K562 treated with DMSO at 1 percent for 4 hours (cell line): ENCODE data around the gene MORN4. TPM values are rescaled to one million over a fixed set of nuclear protein-coding genes. Genes with fewer than 3 reads are reported as not detected.

Experiments
- total RNA-seq: library from RNA; unstranded; fragments of 300-600 nt; gene quantifications from 2 replicates; pipeline ENCODE4 v1.2.3, GENCODE V29; 2022; ENCODE audit not compliant: insufficient read depth

The MORN4 gene
- 11.3 and 24.5 TPM in 2 replicates for total RNA-seq

DNA sequence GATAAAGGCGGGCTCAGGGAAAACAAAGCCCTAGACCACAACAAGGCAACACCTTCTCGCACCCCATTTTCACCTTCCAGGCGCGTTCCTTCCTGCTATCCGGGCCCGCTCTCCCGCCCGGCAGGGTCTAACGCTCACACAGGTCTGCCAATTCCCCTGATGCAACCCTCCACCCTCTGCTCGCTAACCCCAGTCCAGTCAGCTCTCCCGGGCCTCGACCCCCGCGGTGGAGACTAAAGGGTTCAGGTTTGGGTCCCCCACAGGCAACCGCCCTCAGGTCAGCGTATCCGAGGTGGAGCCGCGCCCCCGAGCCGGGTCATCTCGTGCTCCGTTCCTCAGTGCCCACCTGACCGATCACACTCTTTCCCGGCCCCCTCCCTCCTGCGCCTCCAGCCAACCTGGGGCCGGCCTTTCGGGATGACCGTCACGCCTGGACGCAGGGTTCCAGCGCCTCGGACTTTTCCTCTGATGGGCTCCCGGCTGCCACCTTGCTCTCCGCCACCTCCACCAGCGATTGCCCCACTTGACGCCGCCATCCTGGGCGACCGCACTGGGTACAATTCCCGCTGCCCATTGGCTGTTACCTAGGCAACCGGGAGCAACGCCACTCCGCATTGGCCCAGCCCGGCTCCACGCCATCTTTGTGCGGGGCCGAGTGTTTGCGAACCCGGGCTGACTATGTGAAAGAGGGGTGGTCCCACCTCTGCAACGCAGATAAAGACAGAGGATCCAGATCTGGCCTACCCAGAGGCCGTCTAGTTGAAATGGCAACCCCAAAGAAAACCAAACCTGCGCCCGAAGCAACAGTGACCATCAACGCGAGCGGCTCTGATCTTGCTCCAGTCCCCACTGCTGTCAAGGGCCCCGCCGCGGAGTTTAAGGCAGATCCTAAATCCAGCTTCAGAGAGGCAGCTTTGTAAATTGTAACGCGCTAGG is at the start of gene MORN4:
Gene MORN4 (minus strand): TSS at position 552 of the 936 bp plus-strand sequence. CDS start 13,847 bp downstream, outside the sequence.

DNA sequence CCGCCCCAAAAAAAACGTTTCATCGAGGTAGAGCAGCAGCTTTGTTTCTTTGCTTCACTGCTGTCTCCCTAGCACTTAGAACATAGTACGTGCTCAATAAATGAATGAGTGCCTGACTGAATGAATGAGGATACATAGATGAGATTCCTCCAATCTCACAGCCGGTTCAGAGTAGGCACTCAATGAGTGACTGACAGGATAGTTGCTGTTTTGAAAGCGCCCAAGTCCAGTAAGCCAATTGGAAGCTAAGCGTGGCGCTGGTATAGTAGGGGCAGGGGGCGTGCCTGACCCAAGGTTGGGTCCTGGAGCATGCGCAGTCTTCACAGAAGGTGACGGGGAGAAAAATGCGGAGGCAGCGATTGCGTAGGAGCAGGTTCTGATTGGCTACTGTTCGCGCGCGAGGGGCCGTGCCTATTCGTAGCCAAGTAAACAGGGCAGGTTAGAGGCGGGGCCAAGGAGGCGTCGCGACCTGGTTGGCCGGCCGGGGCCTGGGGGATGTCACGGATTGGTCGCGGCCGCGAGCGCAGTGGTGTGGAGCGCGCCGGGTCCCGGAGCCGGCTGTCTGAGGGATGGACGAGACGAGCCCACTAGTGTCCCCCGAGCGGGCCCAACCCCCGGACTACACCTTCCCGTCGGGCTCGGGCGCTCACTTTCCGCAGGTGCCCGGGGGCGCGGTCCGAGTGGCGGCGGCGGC is 7.0 kb upstream of the MORN4 start, which contains the start of gene PI4K2A:
Gene PI4K2A (plus strand): TSS at position 498 of the 694 bp plus-strand sequence. CDS start 72 bp downstream, at position 570.

DNA sequence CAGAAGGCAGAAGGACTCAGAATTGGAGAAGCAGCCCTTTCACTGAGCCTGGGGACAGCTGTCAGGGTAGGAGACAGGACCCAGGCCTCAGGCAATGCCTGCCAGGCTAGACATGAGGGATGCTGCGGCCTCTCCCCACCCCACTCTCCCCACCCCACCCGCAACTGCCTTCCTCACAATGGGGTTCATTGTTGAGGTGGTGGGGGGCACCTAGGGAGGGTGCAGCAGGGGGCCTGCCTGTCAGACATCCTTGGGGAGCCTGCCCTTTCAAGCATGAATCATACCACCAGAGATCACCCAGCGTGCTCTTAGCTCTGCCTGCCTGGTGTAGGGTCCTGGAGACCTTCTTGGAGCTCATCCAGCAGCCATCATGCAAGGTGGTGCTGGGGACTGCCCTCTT is 43.8 kb downstream of the MORN4 start, which contains the start of gene C10orf62:
Gene C10orf62 (plus strand): TSS at position 243 of the 400 bp plus-strand sequence. CDS start 177 bp downstream, outside the sequence.

DNA sequence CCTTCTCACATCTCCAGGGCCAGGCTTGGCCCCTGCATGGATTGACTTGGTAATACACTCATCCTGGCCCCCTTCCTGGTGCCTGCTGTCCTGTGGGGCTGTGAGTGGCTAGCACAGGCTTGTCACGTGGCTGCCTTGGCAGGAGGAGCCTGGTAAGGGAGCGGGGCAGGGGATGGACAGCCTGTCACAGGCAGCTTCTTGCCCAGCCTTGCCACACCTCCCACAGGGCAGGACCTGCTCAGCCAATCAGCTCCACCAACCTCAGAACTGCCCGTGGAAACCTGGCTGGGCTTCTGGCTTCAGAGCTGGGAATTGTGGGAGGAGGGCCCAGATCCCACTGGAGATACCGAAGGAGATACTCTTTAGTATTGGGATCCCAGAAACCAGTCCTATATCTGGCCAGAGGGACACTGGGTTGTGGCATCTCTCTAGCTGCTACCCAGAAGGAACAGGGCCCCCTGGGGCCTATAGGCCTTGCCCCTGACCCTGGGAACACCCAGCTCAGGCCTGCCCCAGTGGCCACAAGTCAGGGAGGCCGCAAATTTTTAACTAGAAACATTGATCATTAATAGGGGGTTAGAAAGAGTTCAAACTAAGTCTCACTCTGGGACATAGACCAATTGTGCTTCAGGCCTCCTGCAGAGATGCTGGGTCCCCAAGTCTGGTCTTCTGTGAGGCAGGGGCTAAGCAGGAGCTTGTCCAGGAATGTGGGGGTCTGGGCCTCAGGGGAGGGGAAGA is 49.1 kb downstream of the MORN4 start, which contains the start of gene HOGA1:
Gene HOGA1 (plus strand): TSS at position 330 of the 738 bp plus-strand sequence. CDS start 315 bp downstream, at position 645.

DNA sequence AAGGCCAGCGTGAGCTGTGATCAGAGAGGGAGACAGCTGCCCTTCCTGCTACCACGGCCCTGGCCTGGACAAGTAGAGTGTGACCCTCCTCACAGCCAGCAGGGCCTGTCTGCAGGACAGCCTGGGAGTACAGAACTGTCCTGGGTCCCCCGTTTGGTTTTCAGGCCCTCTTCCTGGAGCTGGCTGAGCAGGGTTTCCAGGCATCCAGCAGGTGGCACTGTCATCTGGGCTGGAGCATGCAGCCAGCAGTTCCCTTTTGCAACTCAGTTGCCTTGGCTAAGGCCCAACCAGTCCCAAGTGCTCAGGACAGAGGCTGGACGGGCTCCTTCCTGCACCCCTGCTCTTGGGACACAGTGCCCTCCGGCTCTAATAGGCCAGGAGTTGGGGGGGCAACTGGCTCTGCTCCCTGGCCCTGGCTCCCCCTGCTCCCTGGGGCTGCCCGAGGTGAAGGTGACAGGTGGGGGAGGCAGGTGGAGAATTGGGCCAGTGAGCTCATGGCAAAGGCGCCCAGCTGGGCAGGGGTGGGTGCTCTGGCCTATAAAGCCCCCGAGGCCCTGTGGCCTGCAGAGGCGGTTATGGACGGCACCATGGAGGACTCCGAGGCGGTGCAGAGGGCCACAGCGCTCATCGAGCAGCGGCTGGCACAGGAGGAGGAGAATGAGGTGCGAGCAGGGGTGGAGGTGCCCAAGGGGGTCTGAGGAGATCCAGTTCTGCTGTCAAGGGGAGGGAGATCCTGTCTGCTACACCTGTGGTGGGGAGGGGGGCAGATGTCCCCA is 60.9 kb downstream of the MORN4 start, which contains the start of gene ANKRD2:
Gene ANKRD2 (plus strand): TSS at position 566 of the 776 bp plus-strand sequence. CDS start 10 bp downstream, at position 576.

Other genes starting within 250 kb of the MORN4 start
- gene RRP12, start 232.2 kb downstream of the MORN4 start, total RNA-seq: 10.5 and 11.0 TPM in 2 replicates
- gene PGAM1, start 207.3 kb downstream of the MORN4 start, total RNA-seq: 181 and 216 TPM in 2 replicates
- gene EXOSC1, start 187.5 kb downstream of the MORN4 start, total RNA-seq: 65.0 and 67.0 TPM in 2 replicates
- gene ZDHHC16, start 187.3 kb downstream of the MORN4 start, total RNA-seq: 23.0 and 23.7 TPM in 2 replicates
- gene MMS19, start 135.1 kb downstream of the MORN4 start, total RNA-seq: 37.2 and 45.8 TPM in 2 replicates
- gene UBTD1, start 134.6 kb downstream of the MORN4 start, total RNA-seq: 5.7 and 7.7 TPM in 2 replicates
- gene ANKRD2, start 60.7 kb downstream of the MORN4 start, total RNA-seq: not detected in 2 replicates
- gene HOGA1, start 49.1 kb downstream of the MORN4 start, total RNA-seq: not detected in 2 replicates
- gene C10orf62, start 43.8 kb downstream of the MORN4 start, total RNA-seq: not detected in 2 replicates
- 17.8 and 24.2 TPM in 2 replicates for gene PI4K2A, start 7.2 kb upstream of the MORN4 start, total RNA-seq
- 11.0 and 14.2 TPM in 2 replicates for gene AVPI1, start 53.7 kb upstream of the MORN4 start, total RNA-seq
- gene MARVELD1, start 80.2 kb upstream of the MORN4 start, total RNA-seq: 7.4 and 7.7 TPM in 2 replicates
- gene ZFYVE27, start 103.6 kb upstream of the MORN4 start, total RNA-seq: 17.1 and 19.3 TPM in 2 replicates
- gene SFRP5, start 138.5 kb upstream of the MORN4 start, total RNA-seq: not detected in 2 replicates
- 0.69 TPM in 1 of 2 replicates, not detected in the other for gene GOLGA7B, start 216.3 kb upstream of the MORN4 start, total RNA-seq